WTC11 (cell line): ENCODE results near the gene METTL3. TPM values are rescaled to one million over a fixed set of nuclear protein-coding genes. Genes with fewer than 3 reads are reported as not detected.

Experiments
- ATAC-seq: fragments of 200-7000 bp; cut with Tn5 transposase; 2 replicates; pipeline ENCODE4 v1.10.0; 2021; ENCODE audit warnings: mild to moderate bottlenecking, moderate library complexity
- CTCF ChIA-PET: fragments of 300-600 bp; sonication (Branson Sonifier 250); formaldehyde crosslinking; loops from one replicate; lab custom pipeline; 2021; ENCODE audit warnings: antibody characterized with exemption; lab: Charles Lee
- POLR2A ChIA-PET: fragments of 350-600 bp; sonication (Branson Sonifier 250); formaldehyde crosslinking; loops from one replicate; lab custom pipeline; 2021; ENCODE audit warnings: antibody characterized with exemption; lab: Charles Lee
- DNase-seq: peaks from one replicate; pipeline ENCODE4 v3.0.0; 2021; ENCODE audit warnings: low spot score
- H3K27ac Mint-ChIP-seq: 2 replicates; pipeline ENCODE4 v1.8.0; 2021; ENCODE audit warnings: mixed read lengths
- H3K27me3 Mint-ChIP-seq: 2 replicates; pipeline ENCODE4 v1.8.0; 2021; ENCODE audit warnings: low read depth, mild to moderate bottlenecking, moderate library complexity, mixed read lengths
- H3K36me3 Mint-ChIP-seq: 2 replicates; pipeline ENCODE4 v1.8.0; 2021; ENCODE audit warnings: mixed read lengths
- H3K4me1 Mint-ChIP-seq: 2 replicates; pipeline ENCODE4 v1.8.0; 2022; ENCODE audit warnings: mixed read lengths
- H3K4me3 Mint-ChIP-seq: 2 replicates; pipeline ENCODE4 v1.8.0; 2021; ENCODE audit warnings: mild to moderate bottlenecking, moderate library complexity, mixed read lengths
- H3K9me3 Mint-ChIP-seq: 2 replicates; pipeline ENCODE4 v1.8.0; 2021; ENCODE audit warnings: mixed read lengths
- CBFB ChIP-seq: sonication (generic); formaldehyde crosslinking; IDR thresholded peaks from 2 replicates; pipeline ENCODE4 v1.8.1; 2022; ENCODE audit warnings: mild to moderate bottlenecking, low read depth, missing genetic modification reagents
- CREM ChIP-seq: sonication (generic); formaldehyde crosslinking; IDR thresholded peaks from 2 replicates; pipeline ENCODE4 v1.8.1; 2022; ENCODE audit warnings: mild to moderate bottlenecking, missing genetic modification reagents, moderate library complexity
- ESRRA ChIP-seq: sonication (generic); formaldehyde crosslinking; IDR thresholded peaks from 2 replicates; pipeline ENCODE4 v1.8.1; 2022; ENCODE audit warnings: mild to moderate bottlenecking, missing genetic modification reagents, borderline replicate concordance
- ETV6 ChIP-seq: sonication (generic); formaldehyde crosslinking; IDR thresholded peaks from 2 replicates; pipeline ENCODE4 v1.8.1; 2022; ENCODE audit warnings: mild to moderate bottlenecking, missing genetic modification reagents
- FOXK1 ChIP-seq: sonication (generic); formaldehyde crosslinking; IDR thresholded peaks from 2 replicates; pipeline ENCODE4 v1.8.0; 2022; ENCODE audit warnings: mild to moderate bottlenecking, moderate library complexity, missing genetic modification reagents
- FOXP4 ChIP-seq: sonication (generic); formaldehyde crosslinking; IDR thresholded peaks from 2 replicates; pipeline ENCODE4 v1.8.0; 2022; ENCODE audit warnings: mild to moderate bottlenecking, missing genetic modification reagents
- KAT7 ChIP-seq: sonication (generic); formaldehyde crosslinking; IDR thresholded peaks from 2 replicates; pipeline ENCODE4 v1.8.1; 2023; ENCODE audit warnings: missing genetic modification reagents, mild to moderate bottlenecking, borderline replicate concordance
- SP1 ChIP-seq: sonication (generic); formaldehyde crosslinking; conservative IDR thresholded peaks from 2 replicates; pipeline ENCODE4 v1.8.1; 2022; ENCODE audit warnings: missing genetic modification reagents
- TEAD1 ChIP-seq: sonication (generic); formaldehyde crosslinking; IDR thresholded peaks from 2 replicates; pipeline ENCODE4 v1.8.0; 2022; ENCODE audit warnings: mild to moderate bottlenecking, missing genetic modification reagents
- ZNF138 ChIP-seq: sonication (generic); formaldehyde crosslinking; conservative IDR thresholded peaks from 2 replicates; pipeline ENCODE4 v1.8.1; 2022; ENCODE audit warnings: mild to moderate bottlenecking, moderate library complexity, missing genetic modification reagents
- ZNF232 ChIP-seq: sonication (generic); formaldehyde crosslinking; IDR thresholded peaks from 2 replicates; pipeline ENCODE4 v1.8.0; 2022; ENCODE audit warnings: mild to moderate bottlenecking, missing genetic modification reagents
- ZSCAN18 ChIP-seq: fragments of 250-450 bp; sonication (Bioruptor Pico); IDR thresholded peaks from 2 replicates; pipeline ENCODE4 v2.1.2; 2022; ENCODE audit warnings: mild to moderate bottlenecking, moderate library complexity
- total RNA-seq: library from RNA; stranded (reverse); gene quantifications from 3 replicates; pipeline ENCODE4 v1.2.3, GENCODE V29; 2021
- TF ChIP-seq, protein P1 (sequence below): sonication (generic); formaldehyde crosslinking; IDR thresholded peaks from 2 replicates; pipeline ENCODE4 v1.8.1; 2022; ENCODE audit warnings: mild to moderate bottlenecking, moderate library complexity, missing genetic modification reagents
- TF ChIP-seq, protein P2 (sequence below): sonication (generic); formaldehyde crosslinking; IDR thresholded peaks from 2 replicates; pipeline ENCODE4 v1.8.0; 2023; ENCODE audit warnings: missing genetic modification reagents, mild to moderate bottlenecking, borderline replicate concordance
- TF ChIP-seq, protein P3 (sequence below): fragments of 250-450 bp; sonication (Bioruptor Pico); IDR thresholded peaks from 2 replicates; pipeline ENCODE4 v1.9.0; 2021; ENCODE audit warnings: mild to moderate bottlenecking, borderline replicate concordance

METTL3 gene
- total RNA-seq, 1 experiment from 2014 or later = 93.2 TPM

DNA sequence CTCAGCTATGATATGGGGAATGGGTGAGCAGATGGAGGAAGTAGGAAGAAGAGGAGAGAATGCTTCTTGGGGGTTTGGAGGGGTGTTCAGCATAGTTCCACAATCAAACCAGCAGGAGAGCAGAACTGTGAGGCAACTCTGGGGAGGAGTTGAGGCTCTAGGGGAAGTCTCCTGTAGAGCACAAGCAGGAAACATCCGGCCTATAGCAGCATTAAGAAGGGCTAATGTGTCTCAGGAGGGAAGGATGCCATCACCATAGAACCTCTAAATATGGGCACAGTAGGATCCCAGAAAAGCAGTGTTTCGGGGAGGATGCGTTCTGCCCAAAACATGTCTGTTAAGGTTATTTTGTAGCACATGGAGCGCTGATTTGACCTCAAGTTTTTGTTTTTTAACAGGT, 23.4 kb upstream of the METTL3 start (continued):
- TF ChIP-seq FOXP4 (CRISPR knock-in tag) = peak; percentile 83; the same call in 1 of the 2 replicates
- TF ChIP-seq, protein P1, sequence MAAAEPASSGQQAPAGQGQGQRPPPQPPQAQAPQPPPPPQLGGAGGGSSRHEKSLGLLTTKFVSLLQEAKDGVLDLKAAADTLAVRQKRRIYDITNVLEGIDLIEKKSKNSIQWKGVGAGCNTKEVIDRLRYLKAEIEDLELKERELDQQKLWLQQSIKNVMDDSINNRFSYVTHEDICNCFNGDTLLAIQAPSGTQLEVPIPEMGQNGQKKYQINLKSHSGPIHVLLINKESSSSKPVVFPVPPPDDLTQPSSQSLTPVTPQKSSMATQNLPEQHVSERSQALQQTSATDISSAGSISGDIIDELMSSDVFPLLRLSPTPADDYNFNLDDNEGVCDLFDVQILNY (CRISPR knock-in tag) = 0 out of 2 replicates have a peak, but pooled peaks have one; percentile 30
- TF ChIP-seq, protein P2, sequence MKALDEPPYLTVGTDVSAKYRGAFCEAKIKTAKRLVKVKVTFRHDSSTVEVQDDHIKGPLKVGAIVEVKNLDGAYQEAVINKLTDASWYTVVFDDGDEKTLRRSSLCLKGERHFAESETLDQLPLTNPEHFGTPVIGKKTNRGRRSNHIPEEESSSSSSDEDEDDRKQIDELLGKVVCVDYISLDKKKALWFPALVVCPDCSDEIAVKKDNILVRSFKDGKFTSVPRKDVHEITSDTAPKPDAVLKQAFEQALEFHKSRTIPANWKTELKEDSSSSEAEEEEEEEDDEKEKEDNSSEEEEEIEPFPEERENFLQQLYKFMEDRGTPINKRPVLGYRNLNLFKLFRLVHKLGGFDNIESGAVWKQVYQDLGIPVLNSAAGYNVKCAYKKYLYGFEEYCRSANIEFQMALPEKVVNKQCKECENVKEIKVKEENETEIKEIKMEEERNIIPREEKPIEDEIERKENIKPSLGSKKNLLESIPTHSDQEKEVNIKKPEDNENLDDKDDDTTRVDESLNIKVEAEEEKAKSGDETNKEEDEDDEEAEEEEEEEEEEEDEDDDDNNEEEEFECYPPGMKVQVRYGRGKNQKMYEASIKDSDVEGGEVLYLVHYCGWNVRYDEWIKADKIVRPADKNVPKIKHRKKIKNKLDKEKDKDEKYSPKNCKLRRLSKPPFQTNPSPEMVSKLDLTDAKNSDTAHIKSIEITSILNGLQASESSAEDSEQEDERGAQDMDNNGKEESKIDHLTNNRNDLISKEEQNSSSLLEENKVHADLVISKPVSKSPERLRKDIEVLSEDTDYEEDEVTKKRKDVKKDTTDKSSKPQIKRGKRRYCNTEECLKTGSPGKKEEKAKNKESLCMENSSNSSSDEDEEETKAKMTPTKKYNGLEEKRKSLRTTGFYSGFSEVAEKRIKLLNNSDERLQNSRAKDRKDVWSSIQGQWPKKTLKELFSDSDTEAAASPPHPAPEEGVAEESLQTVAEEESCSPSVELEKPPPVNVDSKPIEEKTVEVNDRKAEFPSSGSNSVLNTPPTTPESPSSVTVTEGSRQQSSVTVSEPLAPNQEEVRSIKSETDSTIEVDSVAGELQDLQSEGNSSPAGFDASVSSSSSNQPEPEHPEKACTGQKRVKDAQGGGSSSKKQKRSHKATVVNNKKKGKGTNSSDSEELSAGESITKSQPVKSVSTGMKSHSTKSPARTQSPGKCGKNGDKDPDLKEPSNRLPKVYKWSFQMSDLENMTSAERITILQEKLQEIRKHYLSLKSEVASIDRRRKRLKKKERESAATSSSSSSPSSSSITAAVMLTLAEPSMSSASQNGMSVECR (CRISPR knock-in tag) = peak; percentile 30; the same call in 1 of the 2 replicates
- TF ChIP-seq ZNF138 (CRISPR knock-in tag) = no peak
- TF ChIP-seq SP1 = peak; percentile 7; the same call in 1 of the 2 replicates
- TF ChIP-seq TEAD1 (CRISPR knock-in tag) = peak; percentile 92; the same call in 1 of the 2 replicates
- TF ChIP-seq KAT7 (CRISPR knock-in tag) = 0 out of 2 replicates have a peak, but pooled peaks have one; percentile 64
- peak; percentile 56; the same call in 1 of the 2 replicates for TF ChIP-seq CREM
- TF ChIP-seq ETV6 (CRISPR knock-in tag) = peak; percentile 75; the same call in 1 of the 2 replicates

DNA sequence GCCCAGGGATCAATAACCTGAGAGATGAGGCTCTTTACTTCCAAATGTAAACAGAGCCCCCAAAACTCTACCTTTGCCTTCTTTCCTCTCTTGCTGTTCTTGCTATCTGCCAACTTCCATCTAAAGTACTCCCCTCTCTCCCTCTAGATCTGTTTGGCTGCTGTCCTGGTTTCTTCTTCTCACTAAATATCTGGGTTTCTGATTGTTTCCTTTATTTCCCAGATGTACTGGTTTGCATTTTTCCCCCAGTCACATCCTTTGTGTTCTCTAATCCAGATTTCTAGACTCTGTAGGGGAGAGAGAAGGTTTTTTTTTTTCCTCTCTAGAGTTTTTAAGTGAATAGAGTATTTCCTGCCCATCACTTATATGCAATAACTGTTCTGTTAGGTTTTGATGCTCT, 22.2 kb upstream of the METTL3 start:
- CTCF ChIA-PET = interaction anchor here (1.1 kb wide), 1 partner anchor 57 kb away, joined by 7 read pairs; the partner anchor contains the start of genes RAB2B and TOX4
- TF ChIP-seq FOXK1 (CRISPR knock-in tag) = no peak
- TF ChIP-seq CBFB (CRISPR knock-in tag) = no peak
- TF ChIP-seq FOXP4 (CRISPR knock-in tag) = no peak
- TF ChIP-seq ZSCAN18 = no peak
- TF ChIP-seq ZNF232 = no peak
- no peak for TF ChIP-seq ESRRA (CRISPR knock-in tag)
- TF ChIP-seq, protein P3, sequence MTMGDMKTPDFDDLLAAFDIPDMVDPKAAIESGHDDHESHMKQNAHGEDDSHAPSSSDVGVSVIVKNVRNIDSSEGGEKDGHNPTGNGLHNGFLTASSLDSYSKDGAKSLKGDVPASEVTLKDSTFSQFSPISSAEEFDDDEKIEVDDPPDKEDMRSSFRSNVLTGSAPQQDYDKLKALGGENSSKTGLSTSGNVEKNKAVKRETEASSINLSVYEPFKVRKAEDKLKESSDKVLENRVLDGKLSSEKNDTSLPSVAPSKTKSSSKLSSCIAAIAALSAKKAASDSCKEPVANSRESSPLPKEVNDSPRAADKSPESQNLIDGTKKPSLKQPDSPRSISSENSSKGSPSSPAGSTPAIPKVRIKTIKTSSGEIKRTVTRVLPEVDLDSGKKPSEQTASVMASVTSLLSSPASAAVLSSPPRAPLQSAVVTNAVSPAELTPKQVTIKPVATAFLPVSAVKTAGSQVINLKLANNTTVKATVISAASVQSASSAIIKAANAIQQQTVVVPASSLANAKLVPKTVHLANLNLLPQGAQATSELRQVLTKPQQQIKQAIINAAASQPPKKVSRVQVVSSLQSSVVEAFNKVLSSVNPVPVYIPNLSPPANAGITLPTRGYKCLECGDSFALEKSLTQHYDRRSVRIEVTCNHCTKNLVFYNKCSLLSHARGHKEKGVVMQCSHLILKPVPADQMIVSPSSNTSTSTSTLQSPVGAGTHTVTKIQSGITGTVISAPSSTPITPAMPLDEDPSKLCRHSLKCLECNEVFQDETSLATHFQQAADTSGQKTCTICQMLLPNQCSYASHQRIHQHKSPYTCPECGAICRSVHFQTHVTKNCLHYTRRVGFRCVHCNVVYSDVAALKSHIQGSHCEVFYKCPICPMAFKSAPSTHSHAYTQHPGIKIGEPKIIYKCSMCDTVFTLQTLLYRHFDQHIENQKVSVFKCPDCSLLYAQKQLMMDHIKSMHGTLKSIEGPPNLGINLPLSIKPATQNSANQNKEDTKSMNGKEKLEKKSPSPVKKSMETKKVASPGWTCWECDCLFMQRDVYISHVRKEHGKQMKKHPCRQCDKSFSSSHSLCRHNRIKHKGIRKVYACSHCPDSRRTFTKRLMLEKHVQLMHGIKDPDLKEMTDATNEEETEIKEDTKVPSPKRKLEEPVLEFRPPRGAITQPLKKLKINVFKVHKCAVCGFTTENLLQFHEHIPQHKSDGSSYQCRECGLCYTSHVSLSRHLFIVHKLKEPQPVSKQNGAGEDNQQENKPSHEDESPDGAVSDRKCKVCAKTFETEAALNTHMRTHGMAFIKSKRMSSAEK (CRISPR knock-in tag) = no peak
- peaks cover 17% of the 10 kb centered on the region for H3K36me3 Mint-ChIP-seq
- H3K9me3 Mint-ChIP-seq = no peaks in the 10 kb centered on the region
- H3K27me3 Mint-ChIP-seq = no peaks in the 10 kb centered on the region
- H3K4me1 Mint-ChIP-seq = peaks cover 58% of the 10 kb centered on the region
- DNase-seq (no peak), ATAC-seq (no peak)
- peak overlapping the region; percentile 97 for H3K27ac Mint-ChIP-seq
- peak overlapping the region; percentile 90 for H3K4me3 Mint-ChIP-seq
- POLR2A ChIA-PET = interaction anchor here (0.7 kb wide), 1 partner anchor 24 kb away, joined by 3 read pairs; no protein-coding TSS in a partner anchor
